Measurements from ENCODE around the gene ERMARD.
A peak's percentile ranks its signal among the peaks of the same experiment; 100 is the strongest.

Gene ERMARD

GRCh38 chr6:169751242-169752073, at the start of gene ERMARD, which contains the start of gene DYNLT2:
Gene ERMARD (plus strand): TSS chr6:169751622. CDS start chr6:169751658, 36 bp downstream.
Gene DYNLT2 (minus strand): TSS chr6:169751572. CDS start chr6:169751458, 114 bp downstream.
- H3K27ac ChIP-seq, result peak within 1 kb of the TSS; percentile 87 to 99 (median 98)
- peak within 1 kb of the TSS; percentile 68 to 97 (median 79) for H3K4me3 ChIP-seq

DNA sequence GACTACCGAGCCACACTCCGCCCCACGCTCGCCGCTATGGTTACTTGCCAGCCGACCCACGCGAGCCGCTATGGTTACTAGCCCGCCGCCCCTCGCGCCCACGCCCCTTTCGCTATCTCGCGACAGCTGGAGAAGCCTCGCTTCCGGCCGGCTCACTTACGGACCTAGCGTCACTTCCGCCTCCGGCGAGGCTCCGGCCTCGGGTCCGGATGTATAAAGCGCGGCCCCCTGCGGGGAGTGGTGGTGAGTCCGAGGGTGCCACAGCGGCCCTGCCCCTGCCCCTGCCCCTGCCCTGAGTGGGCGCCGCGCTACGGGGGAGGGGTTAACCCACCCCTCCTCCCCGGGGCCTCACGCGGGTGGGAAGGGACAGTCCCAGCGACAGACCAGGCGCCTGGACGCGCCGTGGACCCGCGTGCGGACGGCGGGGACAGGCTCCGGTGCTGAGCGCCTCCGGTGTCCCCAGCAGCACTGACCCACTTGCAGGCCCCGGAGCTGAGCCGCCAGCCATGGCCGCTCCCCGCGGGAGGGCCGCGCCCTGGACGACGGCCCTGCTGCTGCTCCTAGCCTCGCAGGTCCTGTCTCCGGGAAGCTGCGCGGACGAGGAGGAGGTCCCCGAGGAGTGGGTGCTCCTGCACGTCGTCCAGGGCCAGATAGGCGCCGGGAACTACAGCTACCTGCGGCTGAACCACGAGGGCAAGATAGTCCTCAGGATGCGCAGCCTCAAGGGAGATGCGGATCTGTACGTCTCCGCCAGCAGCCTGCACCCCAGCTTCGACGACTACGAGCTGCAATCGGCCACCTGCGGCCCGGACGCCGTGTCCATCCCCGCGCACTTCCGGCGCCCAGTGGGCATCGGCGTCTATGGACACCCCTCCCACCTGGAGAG, 49.2 kb upstream of the ERMARD start, which contains the start of the genes C6orf120 and WDR27:
TSS of gene C6orf120 (plus strand) at position 173 of the 886 bp plus-strand sequence. CDS start at position 507, 334 bp downstream.
TSS of gene WDR27 (minus strand) at position 76 of the 886 bp plus-strand sequence. CDS start 13,024 bp downstream, outside the sequence.
- peak within 1 kb of the TSS; percentile 86 to 99 (median 96) for H3K27ac ChIP-seq
- H3K4me3 ChIP-seq, result peak within 1 kb of the TSS; percentile 82 to 99 (median 93)

DNA sequence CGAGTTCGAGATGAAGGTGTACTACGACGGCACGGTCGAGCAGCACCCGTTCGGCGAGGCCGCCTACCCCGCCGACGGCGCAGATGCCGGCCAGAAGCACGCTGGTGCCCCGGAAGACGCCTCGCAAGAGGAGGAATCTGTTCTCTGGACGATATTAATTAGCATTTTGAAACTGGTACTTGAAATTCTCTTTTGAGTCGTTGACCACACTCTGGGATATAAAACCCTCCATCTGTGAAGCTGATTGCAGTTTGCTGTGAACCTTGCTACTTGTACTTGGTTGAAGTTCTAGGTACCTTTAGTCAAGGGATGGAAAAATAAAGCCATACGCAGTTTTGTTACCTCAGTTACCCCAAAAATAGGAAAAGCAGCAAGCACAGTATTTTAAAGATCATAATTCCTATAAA, 48.6 kb upstream of the ERMARD start:
- H3K4me3 ChIP-seq, result peak overlapping the region; percentile 82 to 99 (median 93)
- peak overlapping the region in 20 of 21 experiments; percentile 86 to 99 (median 96) for H3K27ac ChIP-seq

DNA sequence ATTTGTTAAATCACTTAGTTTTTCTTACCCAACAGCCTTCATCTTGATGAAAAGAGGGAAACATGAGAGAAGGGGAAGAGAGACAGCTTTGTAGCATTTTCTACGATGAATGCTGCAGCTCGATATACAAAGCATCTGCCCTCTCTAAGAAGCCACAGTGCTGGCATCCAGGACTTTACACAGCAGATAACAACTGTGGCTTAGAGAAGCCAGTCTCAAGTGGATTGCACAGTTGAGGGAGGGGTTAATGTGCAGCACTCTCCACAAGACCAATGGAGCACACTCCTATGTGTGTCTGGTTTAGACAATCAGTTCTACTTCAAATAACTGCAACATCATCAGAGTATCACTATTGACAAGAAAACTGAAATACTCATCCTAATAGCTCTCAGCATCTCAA, 43.6 kb upstream of the ERMARD start:
- Histone ChIP-seq H3K27ac (no peak overlapping the region), H3K4me3 (no peak overlapping the region)

- no peak overlapping the region for H3K27ac ChIP-seq
- no peak overlapping the region for H3K4me3 ChIP-seq
Observed at GRCh38 chr6:169709293-169709692, 42.1 kb upstream of the ERMARD start.

DNA sequence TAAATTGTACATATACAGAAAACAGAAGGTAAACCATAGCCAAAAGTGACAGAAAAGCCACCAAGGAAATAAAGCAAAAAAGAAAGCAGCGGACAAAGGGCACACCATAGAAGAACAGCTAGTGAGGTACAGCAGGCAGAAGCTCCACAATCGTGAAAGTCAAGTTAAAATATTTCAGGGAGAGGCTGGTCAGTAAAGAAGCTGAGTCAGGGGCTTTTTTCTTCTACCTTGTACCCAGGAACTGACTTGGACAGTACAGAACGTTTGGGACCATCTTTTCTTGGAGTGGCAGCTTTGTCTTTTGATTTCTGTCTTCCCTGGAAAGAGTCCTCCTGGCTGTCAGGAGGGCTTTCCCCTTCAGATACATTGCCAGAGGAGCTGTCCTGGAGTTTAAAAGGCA, 41.4 kb upstream of the ERMARD start:
- Histone ChIP-seq H3K4me3 (no peak overlapping the region), H3K27ac (no peak overlapping the region)

GRCh38 chr6:169714178-169714577, 37.2 kb upstream of the ERMARD start:
- no peak overlapping the region for H3K4me3 ChIP-seq
- H3K27ac ChIP-seq, result no peak overlapping the region

GRCh38 chr6:169714595-169714994, 36.8 kb upstream of the ERMARD start:
- Histone ChIP-seq H3K4me3 (no peak overlapping the region), H3K27ac (no peak overlapping the region)

- Histone ChIP-seq H3K4me3 (no peak overlapping the region), H3K27ac (no peak overlapping the region)
Observed at GRCh38 chr6:169719117-169719516, 32.3 kb upstream of the ERMARD start.

DNA sequence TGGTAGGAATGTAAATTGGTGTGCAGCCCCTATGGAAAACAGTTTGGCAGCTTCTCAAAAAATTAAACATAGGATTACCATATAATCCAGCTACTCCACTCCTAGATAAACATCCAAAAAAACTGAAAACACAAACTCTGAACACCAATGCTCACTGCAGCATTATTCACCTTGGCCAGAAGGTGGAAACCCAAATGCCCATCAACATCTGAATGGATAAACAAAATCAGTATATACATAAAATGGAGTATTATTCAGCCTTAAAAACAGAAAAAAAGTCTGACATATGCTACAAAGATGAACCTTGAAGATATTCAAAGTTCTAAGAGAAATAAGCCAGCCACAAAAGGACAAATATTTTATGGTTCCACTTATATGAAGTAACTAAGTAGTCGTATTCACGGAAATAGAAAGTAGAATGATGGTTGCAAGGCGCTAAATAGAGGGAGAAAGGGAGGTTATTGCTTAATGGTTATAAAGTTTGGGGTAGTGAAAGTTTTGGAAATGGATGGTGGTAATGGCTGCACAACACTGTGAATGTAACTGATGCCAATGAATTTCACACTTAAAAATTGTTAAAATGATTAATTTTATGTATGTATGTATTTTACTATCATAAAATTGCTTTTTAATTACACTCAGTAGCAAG, 31.1 kb upstream of the ERMARD start:
- Histone ChIP-seq H3K27ac (no peak overlapping the region), H3K4me3 (no peak overlapping the region)

GRCh38 chr6:169722362-169723199, 28.8 kb upstream of the ERMARD start:
- Histone ChIP-seq H3K4me3 (peak overlapping the region; percentile 57 to 94 (median 76)), H3K27ac (peak overlapping the region; percentile 52 to 96 (median 88))

DNA sequence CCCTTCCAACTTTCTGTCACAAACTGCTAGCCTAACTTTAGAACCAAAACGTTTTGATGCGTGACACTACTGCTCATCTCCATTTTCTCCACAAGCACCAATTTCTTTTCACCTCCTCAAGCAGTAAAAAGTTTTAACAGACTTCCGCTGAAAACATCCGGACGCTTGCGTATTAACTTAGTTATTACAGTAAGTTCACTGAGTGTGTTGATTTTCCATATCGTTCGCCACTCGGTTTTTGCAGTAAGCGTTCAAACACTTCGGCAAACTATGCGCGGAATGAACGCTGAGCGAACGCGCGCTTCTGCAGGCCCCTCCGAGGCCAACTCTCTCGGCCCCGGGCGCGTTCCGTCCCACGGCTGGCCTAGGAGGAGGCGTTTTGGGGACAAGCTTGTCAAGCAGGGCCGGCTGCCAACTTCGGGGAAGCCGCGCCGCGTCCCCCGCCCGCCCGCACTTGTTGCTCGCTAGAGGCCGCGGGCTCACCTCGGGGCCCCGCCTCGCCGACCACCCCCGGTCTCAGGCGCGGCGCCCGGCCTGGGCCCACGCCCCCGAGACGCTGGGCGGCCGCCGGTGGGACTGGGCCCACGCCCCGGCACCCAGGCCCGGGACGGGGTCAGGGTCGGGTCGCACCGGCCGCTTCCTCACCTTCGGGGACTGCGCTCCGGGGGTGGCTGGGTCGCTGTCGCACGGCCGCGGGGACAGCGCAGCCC, 28.1 kb upstream of the ERMARD start:
- Histone ChIP-seq H3K4me3 (peak overlapping the region; percentile 57 to 94 (median 76)), H3K27ac (peak overlapping the region; percentile 52 to 96 (median 88))

GRCh38 chr6:169723991-169724493, 27.4 kb upstream of the ERMARD start:
- H3K27ac ChIP-seq, result peak overlapping the region in 17 of 21 experiments; percentile 41 to 97 (median 87)
- H3K4me3 ChIP-seq, result peak overlapping the region; percentile 57 to 94 (median 70)

DNA sequence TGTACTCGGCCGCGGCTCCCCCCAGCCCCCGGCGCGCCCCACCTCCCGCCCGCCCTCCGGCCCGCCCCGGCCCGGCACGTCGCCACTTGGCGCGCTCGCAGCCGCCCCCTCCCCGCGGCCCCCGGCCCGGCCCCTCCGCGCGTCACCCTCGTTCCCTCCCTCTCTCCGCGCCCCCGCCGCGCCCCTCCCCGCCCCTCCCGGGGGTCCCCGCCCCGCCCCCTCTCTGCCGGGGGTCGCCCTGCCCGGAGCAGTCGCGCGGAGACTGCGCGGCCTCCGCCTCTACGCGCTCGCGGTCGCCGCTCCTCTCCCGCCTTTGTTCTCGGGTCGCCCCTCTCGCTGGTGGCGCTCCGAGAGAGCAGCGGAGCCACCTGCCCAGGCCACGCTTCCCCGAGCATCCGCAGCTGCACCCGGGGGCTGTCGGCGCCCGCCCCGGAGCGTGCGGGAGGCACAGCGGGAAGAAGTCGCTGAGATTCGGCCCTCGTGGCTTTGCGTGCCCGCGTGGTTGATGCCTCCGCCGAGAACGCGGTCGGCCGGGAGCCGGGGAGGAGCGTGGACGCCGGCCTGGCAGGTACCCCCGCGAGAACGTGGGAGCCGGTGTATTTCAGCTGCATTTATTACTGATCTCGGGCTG, 26.8 kb upstream of the ERMARD start, which contains the start of gene PHF10:
TSS of gene PHF10 (minus strand) at position 7 of the 631 bp plus-strand sequence. CDS start 569 bp downstream, outside the sequence.
- H3K27ac ChIP-seq, result peak within 1 kb of the TSS; percentile 76 to 97 (median 89)

GRCh38 chr6:169725125-169726048, 26.0 kb upstream of the ERMARD start:
- peak overlapping the region in 19 of 21 experiments; percentile 8 to 95 (median 85) for H3K27ac ChIP-seq
- H3K4me3 ChIP-seq, result peak overlapping the region; percentile 57 to 79 (median 70)

More for the DNA sequence above, 26.8 kb upstream of the ERMARD start, which contains the start of gene PHF10:
- H3K4me3 ChIP-seq, result peak within 1 kb of the TSS; percentile 57 to 94 (median 76)

DNA sequence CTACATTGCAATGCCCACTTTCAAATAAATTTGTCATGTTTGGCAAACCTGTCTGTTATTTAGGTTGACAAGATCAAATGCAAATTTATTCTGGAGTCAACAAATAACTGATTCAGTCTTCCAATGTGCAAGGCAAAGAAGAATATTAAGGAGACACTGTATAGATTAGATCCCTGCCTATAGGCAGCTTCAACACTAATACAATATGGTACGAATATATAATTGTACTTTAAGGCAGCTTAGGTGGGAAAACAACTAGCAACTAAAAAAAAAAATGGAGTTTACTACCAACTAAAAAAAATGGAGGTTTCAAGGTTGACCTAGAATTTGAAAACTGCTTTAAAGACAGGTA, 25.4 kb upstream of the ERMARD start:
- no peak overlapping the region for H3K27ac ChIP-seq
- no peak overlapping the region for H3K4me3 ChIP-seq

All from skin epidermis (tissue), 12 donors.